Liver (tissue), 9 donors: ENCODE data around the gene CLIC6. TPM values are rescaled to one million over a fixed set of nuclear protein-coding genes. Genes with fewer than 3 reads are reported as not detected.

ENCODE experiments used
- DNase-seq: peaks from one replicate; pipeline ENCODE4 v3.0.0-alpha.2; 2017; ENCODE audit warnings: low spot score
- H3K27ac ChIP-seq, 2 donors: one replicate each; pipeline ENCODE4 v1.7.0; 2013; ENCODE audit warnings: inconsistent platforms in 2 of 2, low read length in 2 of 2, control low read depth in 1 of 2, low read depth in 1 of 2, mild to moderate bottlenecking in 1 of 2
- H3K27me3 ChIP-seq, 4 donors: one replicate each; pipeline versions ENCODE4 v1.6.1 to v1.7.0; 2013; ENCODE audit warnings: low read length in 3 of 4, inconsistent platforms in 1 of 4, mild to moderate bottlenecking in 1 of 4, moderate library complexity in 1 of 4; ENCODE audit not compliant: control insufficient read depth in 4 of 4, insufficient read depth in 4 of 4
- H3K36me3 ChIP-seq, 4 donors: one replicate each; pipeline versions ENCODE4 v1.6.1 to v1.7.0; 2013; ENCODE audit warnings: low read length in 3 of 4, mild to moderate bottlenecking in 3 of 4, low read depth in 1 of 4, moderate library complexity in 1 of 4; ENCODE audit not compliant: control insufficient read depth in 4 of 4, insufficient read depth in 3 of 4
- H3K4me1 ChIP-seq, 4 donors: one replicate each; pipeline versions ENCODE4 v1.6.1 to v1.7.0; 2013; ENCODE audit warnings: low read length in 3 of 4, mild to moderate bottlenecking in 3 of 4, moderate library complexity in 1 of 4; ENCODE audit not compliant: control insufficient read depth in 4 of 4, insufficient read depth in 4 of 4
- H3K4me3 ChIP-seq, 3 donors: one replicate each; pipeline versions ENCODE4 v1.6.1 to v1.7.0; 2013; ENCODE audit warnings: low read length in 3 of 3, control low read depth in 1 of 3, low read depth in 1 of 3, mild to moderate bottlenecking in 1 of 3
- H3K9ac ChIP-seq, 2 donors: one replicate each; pipeline ENCODE4 v1.7.0; 2013; ENCODE audit warnings: low read length in 2 of 2, mild to moderate bottlenecking in 2 of 2, moderate library complexity in 2 of 2, control low read depth in 1 of 2, low read depth in 1 of 2
- H3K9me3 ChIP-seq, 4 donors: one replicate each; pipeline versions ENCODE4 v1.6.1 to v1.7.0; 2013; ENCODE audit warnings: low read length in 3 of 4; ENCODE audit not compliant: control insufficient read depth in 4 of 4
- ATF3 ChIP-seq: IDR thresholded peaks from 2 replicates; pipeline ENCODE4 v1.6.1; 2016; ENCODE audit warnings: antibody characterized with exemption
- CTCF ChIP-seq: fragments of 150-350 bp; IDR thresholded peaks from 2 replicates; pipeline ENCODE4 v1.5.1; 2017; ENCODE audit warnings: improper control_type of control experiment, low read depth, low read length; ENCODE audit not compliant: missing input control
- EGR1 ChIP-seq, 2 donors: IDR thresholded peaks; 2 replicates each; pipeline ENCODE4 v1.6.1; 2016 to 2018; ENCODE audit warnings: antibody characterized with exemption in 2 of 2, low read depth in 2 of 2
- FOXA2 ChIP-seq: IDR thresholded peaks from 2 replicates; pipeline ENCODE4 v1.6.1; 2016; ENCODE audit warnings: antibody characterized with exemption
- GABPA ChIP-seq, 2 donors: IDR thresholded peaks in 1 of 2; conservative IDR thresholded peaks in 1 of 2; 2 replicates each; pipeline ENCODE4 v1.6.1; 2016; ENCODE audit warnings: antibody characterized with exemption in 2 of 2, mild to moderate bottlenecking in 1 of 2, moderate library complexity in 1 of 2
- HNF4A ChIP-seq, 2 donors: conservative IDR thresholded peaks; 2 replicates each; pipeline ENCODE4 v1.6.1; 2016; ENCODE audit warnings: antibody characterized with exemption in 2 of 2, mild to moderate bottlenecking in 2 of 2
- HNF4G ChIP-seq: IDR thresholded peaks from 2 replicates; pipeline ENCODE4 v1.6.1; 2016; ENCODE audit warnings: antibody characterized with exemption
- MAX ChIP-seq: IDR thresholded peaks from 2 replicates; pipeline ENCODE4 v1.6.1; 2016; ENCODE audit warnings: antibody characterized with exemption
- NR2F2 ChIP-seq: IDR thresholded peaks from 2 replicates; pipeline ENCODE4 v1.6.1; 2016; ENCODE audit warnings: antibody characterized with exemption
- RAD21 ChIP-seq, 2 donors: IDR thresholded peaks; 2 replicates each; pipeline ENCODE4 v1.6.1; 2016; ENCODE audit warnings: antibody characterized with exemption in 2 of 2, mild to moderate bottlenecking in 2 of 2
- REST ChIP-seq: IDR thresholded peaks from 2 replicates; pipeline ENCODE4 v1.6.1; 2016; ENCODE audit warnings: antibody characterized with exemption, mild to moderate bottlenecking
- RXRA ChIP-seq, 2 donors: IDR thresholded peaks; 2 replicates each; pipeline ENCODE4 v1.6.1; 2017 to 2018; ENCODE audit warnings: antibody characterized with exemption in 2 of 2, mild to moderate bottlenecking in 1 of 2
- SP1 ChIP-seq: IDR thresholded peaks from 2 replicates; pipeline ENCODE4 v1.6.1; 2018; ENCODE audit warnings: antibody characterized with exemption, mild to moderate bottlenecking
- TAF1 ChIP-seq: conservative IDR thresholded peaks from 2 replicates; pipeline ENCODE4 v1.6.1; 2016; ENCODE audit warnings: antibody characterized with exemption, mild to moderate bottlenecking
- WGBS: extraction: QIAGEN DNeasy Blood & Tissue Kit; methylation state at CpG from one replicate; pipeline ENCODE4 v1.1.7; 2013; 5-methylcytosine and 5-hydroxymethylcytosine counted together
- polyA plus RNA-seq, 2 donors: library from polyadenylated mRNA; stranded (reverse) in 1 of 2; unstranded in 1 of 2; fragments of 200-250 nt in 1 of 2; fragments of >200 nt in 1 of 2; fragmentation: Nextera tagmentation in 1 of 2; extraction: Ambion mirVana in 1 of 2; gene quantifications; one replicate each; pipeline versions ENCODE4 v1.2.1 to v1.2.3, GENCODE V29; 2013 to 2015
- total RNA-seq, 2 donors: library from RNA; depleted of rRNA; stranded (reverse); fragments of >200 nt; gene quantifications; one replicate each; pipeline ENCODE4 v1.2.3, GENCODE V29; 2014
- TF ChIP-seq, protein P1 (sequence below): IDR thresholded peaks from 2 replicates; pipeline ENCODE4 v1.6.1; 2016; ENCODE audit warnings: antibody characterized with exemption
- donor health status: healthy.
- donor health status: healthy.
- donor health status: healthy.
- donor health status: healthy.
- donor health status: healthy.

The CLIC6 gene
- total and polyA plus RNA-seq, 4 donors, result 0.05 to 0.59 (median 0.23) TPM

DNA sequence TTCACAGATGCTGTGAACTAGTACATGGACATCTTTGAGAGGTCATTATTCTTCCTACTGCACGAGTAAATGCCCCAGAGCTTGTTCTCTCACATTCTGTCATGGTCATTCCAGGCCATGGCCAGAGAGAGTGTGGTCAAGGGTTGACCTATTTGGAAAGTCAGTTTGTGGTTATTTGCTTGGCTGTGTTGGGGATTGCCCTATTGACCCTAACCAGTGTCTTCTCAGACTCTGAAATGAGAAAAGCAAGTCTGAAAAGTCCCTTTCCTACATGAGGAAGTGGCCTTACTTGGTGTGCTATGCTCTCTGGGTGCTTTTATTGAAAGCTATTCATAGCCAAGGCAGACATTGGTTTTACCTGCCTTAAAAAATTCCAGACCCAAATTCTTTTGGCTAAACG lies 26.6 kb downstream of the CLIC6 start:
- H3K4me1 ChIP-seq, result peaks cover 0 to 6% (median 2%) of the 10 kb centered on the region in 4 donors
- H3K36me3 ChIP-seq, result no peaks in the 10 kb centered on the region
- TF ChIP-seq RAD21 (IDR thresholded peaks at IDR 0.05) (no peak), RXRA (IDR thresholded peaks at IDR 0.05) (peak in 1 of 2 donors; percentile 6), REST (no peak), NR2F2 (no peak)
- TF ChIP-seq, protein P1, sequence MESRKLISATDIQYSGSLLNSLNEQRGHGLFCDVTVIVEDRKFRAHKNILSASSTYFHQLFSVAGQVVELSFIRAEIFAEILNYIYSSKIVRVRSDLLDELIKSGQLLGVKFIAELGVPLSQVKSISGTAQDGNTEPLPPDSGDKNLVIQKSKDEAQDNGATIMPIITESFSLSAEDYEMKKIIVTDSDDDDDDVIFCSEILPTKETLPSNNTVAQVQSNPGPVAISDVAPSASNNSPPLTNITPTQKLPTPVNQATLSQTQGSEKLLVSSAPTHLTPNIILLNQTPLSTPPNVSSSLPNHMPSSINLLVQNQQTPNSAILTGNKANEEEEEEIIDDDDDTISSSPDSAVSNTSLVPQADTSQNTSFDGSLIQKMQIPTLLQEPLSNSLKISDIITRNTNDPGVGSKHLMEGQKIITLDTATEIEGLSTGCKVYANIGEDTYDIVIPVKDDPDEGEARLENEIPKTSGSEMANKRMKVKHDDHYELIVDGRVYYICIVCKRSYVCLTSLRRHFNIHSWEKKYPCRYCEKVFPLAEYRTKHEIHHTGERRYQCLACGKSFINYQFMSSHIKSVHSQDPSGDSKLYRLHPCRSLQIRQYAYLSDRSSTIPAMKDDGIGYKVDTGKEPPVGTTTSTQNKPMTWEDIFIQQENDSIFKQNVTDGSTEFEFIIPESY, result no peak
- no peak overlapping the region for H3K27ac ChIP-seq
- H3K4me3 ChIP-seq, result no peak overlapping the region
- no peaks in the 10 kb centered on the region for H3K9me3 ChIP-seq
- WGBS, result 58% methylated on average over 2 of the region's 2 CpGs
- H3K9ac ChIP-seq, result no peak overlapping the region
- peaks cover 0 to 13% (median 0%) of the 10 kb centered on the region in 4 donors for H3K27me3 ChIP-seq
- DNase-seq, result no peak

GRCh38 chr21:34696121-34696520 lies 27.3 kb downstream of the CLIC6 start:
- no peak for DNase-seq
- TF ChIP-seq HNF4A (conservative IDR thresholded peaks at IDR 0.05) (peak in 1 of 2 donors; percentile 9), CTCF (no peak)

GRCh38 chr21:34697826-34698225 lies 29.0 kb downstream of the CLIC6 start:
- 97% methylated on average over 3 of the region's 3 CpGs for WGBS
- Histone ChIP-seq H3K4me3 (no peak overlapping the region), H3K4me1 (peaks cover 0 to 6% (median 2%) of the 10 kb centered on the region in 4 donors), H3K27ac (no peak overlapping the region), H3K9me3 (no peaks in the 10 kb centered on the region), H3K36me3 (no peaks in the 10 kb centered on the region), H3K27me3 (peaks cover 0 to 2% (median 0%) of the 10 kb centered on the region in 4 donors), H3K9ac (no peak overlapping the region)
- no peak for DNase-seq
- TF ChIP-seq HNF4G (no peak), EGR1 (IDR thresholded peaks at IDR 0.05; ENCODE audit: low read depth in 2 of 2) (no peak), FOXA2 (no peak), SP1 (no peak), HNF4A (conservative IDR thresholded peaks at IDR 0.05) (no peak), RXRA (IDR thresholded peaks at IDR 0.05) (no peak), TAF1 (no peak), GABPA (IDR thresholded peaks at IDR 0.05 in 1 of 2, conservative IDR thresholded peaks at IDR 0.05 in 1 of 2) (no peak), RAD21 (IDR thresholded peaks at IDR 0.05) (no peak), NR2F2 (no peak), CTCF (no peak), MAX (no peak), ATF3 (no peak)

More at GRCh38 chr21:34696121-34696520, 27.3 kb downstream of the CLIC6 start:
- Histone ChIP-seq H3K9ac (no peak overlapping the region), H3K27ac (no peak overlapping the region), H3K4me3 (no peak overlapping the region), H3K27me3 (peaks cover 0 to 13% (median 0%) of the 10 kb centered on the region in 4 donors), H3K36me3 (no peaks in the 10 kb centered on the region), H3K4me1 (peaks cover 0 to 6% (median 2%) of the 10 kb centered on the region in 4 donors), H3K9me3 (no peaks in the 10 kb centered on the region)
- WGBS, result 66% methylated on average over 1 of the region's 1 CpG
